Coronary artery (tissue), 2 donors: ENCODE measurements around the gene SELP.
A peak's percentile ranks its signal among the peaks of the same experiment; 100 is the strongest.

ENCODE experiments used
- DNase-seq: peaks from one replicate; pipeline ENCODE4 v3.0.0-alpha.2; 2017; ENCODE audit warnings: low spot score
- H3K27ac ChIP-seq, 2 donors: fragments of 200-600 bp; sonication (generic); one replicate each; pipeline ENCODE4 v1.5.1; 2016 to 2019
- H3K4me3 ChIP-seq: fragments of 200-600 bp; sonication (generic); 2 replicates; pipeline ENCODE4 v1.5.1; 2016; ENCODE audit warnings: mild to moderate bottlenecking, moderate library complexity
- CTCF ChIP-seq: fragments of 200-600 bp; sonication (generic); IDR thresholded peaks from one replicate; pipeline ENCODE4 v1.5.1; 2019; ENCODE audit warnings: antibody characterized with exemption

The SELP gene

GRCh38 chr1:169548282-169548681 lies 81.6 kb downstream of the SELP start:
- TF ChIP-seq CTCF, result no peak
- Histone ChIP-seq H3K4me3 (no peak overlapping the region), H3K27ac (no peak overlapping the region)
- no peak for DNase-seq

- no peak overlapping the region for H3K27ac ChIP-seq
- no peak overlapping the region for H3K4me3 ChIP-seq
- no peak for DNase-seq
- TF ChIP-seq CTCF, result peak; percentile 78
These were observed 83.6 kb downstream of the SELP start for GRCh38 chr1:169546087-169546995.

- TF ChIP-seq CTCF, result no peak
- H3K4me3 ChIP-seq, result no peak overlapping the region
- H3K27ac ChIP-seq, result no peak overlapping the region
- DNase-seq, result no peak
These were observed 84.5 kb downstream of the SELP start for GRCh38 chr1:169545472-169545871.

- no peak overlapping the region for H3K27ac ChIP-seq
- DNase-seq, result no peak
- TF ChIP-seq CTCF, result no peak
These were observed 90.7 kb downstream of the SELP start for GRCh38 chr1:169538998-169539871.

More at GRCh38 chr1:169538998-169539871, 90.7 kb downstream of the SELP start:
- no peak overlapping the region for H3K4me3 ChIP-seq
